Measurements from ENCODE around the gene KCNJ6.

KCNJ6 gene

GRCh38 chr21:37815893-37816292 is 100.4 kb downstream of the KCNJ6 start:
- H3K36me3 ChIP-seq (ENCODE audit: insufficient read depth, low read length), result no peaks in the 10 kb centered on the region
- no peaks in the 10 kb centered on the region for H3K27me3 ChIP-seq (ENCODE audit: insufficient read depth, low read length)
- no peak overlapping the region for H3K27ac ChIP-seq (ENCODE audit: low read depth, low read length)
- H3K4me3 ChIP-seq (ENCODE audit: low read length), result no peak overlapping the region
- H3K4me1 ChIP-seq (ENCODE audit: insufficient read depth, low read length), result peaks cover 21% of the 10 kb centered on the region
- H3K9me3 ChIP-seq (ENCODE audit: insufficient read depth, low read depth, low read length), result peaks cover 11% of the 10 kb centered on the region; the same call in 1 of the 2 replicates
- H3K9ac ChIP-seq (ENCODE audit: low read depth, low read length), result no peak overlapping the region
- WGBS, result 95% methylated on average over 9 of the region's 9 CpGs

DNA sequence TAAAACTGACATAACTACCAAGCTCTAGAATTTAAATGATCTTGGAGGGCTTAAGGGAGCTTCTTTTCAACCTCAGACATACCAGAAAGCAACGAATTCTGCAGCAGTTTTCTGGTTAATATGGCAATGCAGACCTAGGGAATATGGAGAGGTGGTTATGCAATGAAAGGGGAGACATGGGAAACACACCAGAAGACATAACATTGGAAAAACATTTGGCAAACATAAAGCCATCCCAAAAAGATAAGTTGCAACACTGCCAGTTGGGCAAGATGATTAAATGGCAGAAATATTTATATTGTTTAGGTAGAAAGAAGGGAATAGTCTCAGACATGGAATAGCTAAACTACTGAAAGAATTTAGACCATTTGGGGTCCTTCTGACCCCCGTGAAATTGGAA is 104.5 kb downstream of the KCNJ6 start:
- WGBS, result 83% methylated on average over 1 of the region's 2 CpGs
- H3K4me3 ChIP-seq (ENCODE audit: low read length), result no peak overlapping the region
- no peak overlapping the region for H3K9ac ChIP-seq (ENCODE audit: low read depth, low read length)

GRCh38 chr21:37808261-37808660 is 108.0 kb downstream of the KCNJ6 start:
- no peaks in the 10 kb centered on the region for H3K4me1 ChIP-seq (ENCODE audit: insufficient read depth, low read length)
- H3K36me3 ChIP-seq (ENCODE audit: insufficient read depth, low read length), result no peaks in the 10 kb centered on the region
- WGBS, result 94% methylated on average over 2 of the region's 2 CpGs
- H3K27me3 ChIP-seq (ENCODE audit: insufficient read depth, low read length), result no peaks in the 10 kb centered on the region
- H3K9ac ChIP-seq (ENCODE audit: low read depth, low read length), result no peak overlapping the region
- no peak overlapping the region for H3K4me3 ChIP-seq (ENCODE audit: low read length)
- H3K9me3 ChIP-seq (ENCODE audit: insufficient read depth, low read depth, low read length), result peaks cover 11% of the 10 kb centered on the region; the same call in 1 of the 2 replicates
- no peak overlapping the region for H3K27ac ChIP-seq (ENCODE audit: low read depth, low read length)

More for the DNA sequence above, 104.5 kb downstream of the KCNJ6 start:
- H3K36me3 ChIP-seq (ENCODE audit: insufficient read depth, low read length), result no peaks in the 10 kb centered on the region
- H3K27me3 ChIP-seq (ENCODE audit: insufficient read depth, low read length), result no peaks in the 10 kb centered on the region
- no peak overlapping the region for H3K27ac ChIP-seq (ENCODE audit: low read depth, low read length)
- H3K9me3 ChIP-seq (ENCODE audit: insufficient read depth, low read depth, low read length), result peaks cover 11% of the 10 kb centered on the region; the same call in 1 of the 2 replicates
- H3K4me1 ChIP-seq (ENCODE audit: insufficient read depth, low read length), result no peaks in the 10 kb centered on the region

DNA sequence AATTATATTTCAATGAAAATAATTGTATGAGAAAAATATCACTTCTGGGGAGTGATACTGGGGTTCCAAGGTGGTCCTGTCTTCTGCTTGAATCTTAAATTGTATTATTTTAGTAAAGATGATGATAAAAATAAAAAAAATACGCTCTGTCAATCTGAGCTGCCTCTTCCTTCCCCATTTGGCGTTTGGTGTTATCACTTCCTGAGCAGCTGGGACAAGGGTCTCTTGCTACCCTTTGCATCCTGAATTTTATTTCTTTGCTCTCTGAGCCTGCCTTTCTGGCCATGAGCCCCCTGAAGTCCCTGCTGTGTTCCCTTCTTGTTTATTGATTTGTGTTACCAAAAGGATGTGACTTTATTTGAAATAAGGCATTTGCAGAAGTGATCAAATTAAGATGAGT is 111.0 kb downstream of the KCNJ6 start:
- Histone ChIP-seq H3K4me1 (ENCODE audit: insufficient read depth, low read length) (no peaks in the 10 kb centered on the region), H3K4me3 (ENCODE audit: low read length) (no peak overlapping the region), H3K9ac (ENCODE audit: low read depth, low read length) (no peak overlapping the region), H3K27ac (ENCODE audit: low read depth, low read length) (no peak overlapping the region), H3K36me3 (ENCODE audit: insufficient read depth, low read length) (no peaks in the 10 kb centered on the region), H3K9me3 (ENCODE audit: insufficient read depth, low read depth, low read length) (no peaks in the 10 kb centered on the region), H3K27me3 (ENCODE audit: insufficient read depth, low read length) (no peaks in the 10 kb centered on the region)
- WGBS, result 88% methylated on average over 2 of the region's 2 CpGs

GRCh38 chr21:37804001-37804400 is 112.3 kb downstream of the KCNJ6 start:
- no peak overlapping the region for H3K9ac ChIP-seq (ENCODE audit: low read depth, low read length)
- no peaks in the 10 kb centered on the region for H3K4me1 ChIP-seq (ENCODE audit: insufficient read depth, low read length)
- no peak overlapping the region for H3K4me3 ChIP-seq (ENCODE audit: low read length)
- H3K27me3 ChIP-seq (ENCODE audit: insufficient read depth, low read length), result no peaks in the 10 kb centered on the region
- H3K27ac ChIP-seq (ENCODE audit: low read depth, low read length), result no peak overlapping the region
- no peaks in the 10 kb centered on the region for H3K36me3 ChIP-seq (ENCODE audit: insufficient read depth, low read length)
- no CpG with 5 or more reads among the region's 1 CpG for WGBS
- no peaks in the 10 kb centered on the region for H3K9me3 ChIP-seq (ENCODE audit: insufficient read depth, low read depth, low read length)

DNA sequence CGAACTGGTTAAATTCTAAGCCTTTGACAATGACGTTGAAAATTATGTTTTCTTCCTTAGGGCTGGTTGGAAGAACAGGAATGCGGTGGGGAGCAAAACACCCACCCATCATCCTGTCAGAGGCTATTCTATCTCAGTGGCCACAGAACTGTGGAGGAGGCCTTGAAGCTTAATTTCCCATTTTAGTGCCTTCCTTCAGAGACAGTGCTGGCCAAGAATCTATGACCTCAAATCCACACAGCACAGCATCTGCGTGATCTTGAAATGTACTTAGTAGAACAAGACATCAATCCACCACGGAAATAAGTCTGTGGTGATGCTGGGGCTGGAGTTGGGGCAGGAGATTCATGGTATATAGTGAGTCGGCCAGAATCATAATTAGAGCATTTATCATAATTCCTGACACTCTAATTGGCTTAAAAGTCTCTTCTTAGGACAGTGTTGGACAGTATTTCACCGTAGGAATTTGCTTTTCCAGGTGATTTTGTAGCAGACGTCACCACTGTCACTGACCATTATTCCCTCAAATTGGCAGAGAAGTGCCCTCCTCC is 113.1 kb downstream of the KCNJ6 start:
- H3K9me3 ChIP-seq (ENCODE audit: insufficient read depth, low read depth, low read length), result no peaks in the 10 kb centered on the region
- no peaks in the 10 kb centered on the region for H3K4me1 ChIP-seq (ENCODE audit: insufficient read depth, low read length)
- H3K36me3 ChIP-seq (ENCODE audit: insufficient read depth, low read length), result no peaks in the 10 kb centered on the region
- no peak overlapping the region for H3K4me3 ChIP-seq (ENCODE audit: low read length)
- H3K27ac ChIP-seq (ENCODE audit: low read depth, low read length), result no peak overlapping the region
- no peaks in the 10 kb centered on the region for H3K27me3 ChIP-seq (ENCODE audit: insufficient read depth, low read length)
- H3K9ac ChIP-seq (ENCODE audit: low read depth, low read length), result no peak overlapping the region
- 96% methylated on average over 6 of the region's 8 CpGs for WGBS

- no peaks in the 10 kb centered on the region for H3K27me3 ChIP-seq (ENCODE audit: insufficient read depth, low read length)
- H3K4me1 ChIP-seq (ENCODE audit: insufficient read depth, low read length), result no peaks in the 10 kb centered on the region
- no peak overlapping the region for H3K9ac ChIP-seq (ENCODE audit: low read depth, low read length)
- no peaks in the 10 kb centered on the region for H3K9me3 ChIP-seq (ENCODE audit: insufficient read depth, low read depth, low read length)
- no peaks in the 10 kb centered on the region for H3K36me3 ChIP-seq (ENCODE audit: insufficient read depth, low read length)
- H3K4me3 ChIP-seq (ENCODE audit: low read length), result no peak overlapping the region
- 91% methylated on average over 11 of the region's 11 CpGs for WGBS
- no peak overlapping the region for H3K27ac ChIP-seq (ENCODE audit: low read depth, low read length)
Observed at GRCh38 chr21:37800456-37801061, 115.7 kb downstream of the KCNJ6 start.

GRCh38 chr21:37800057-37800455 is 116.2 kb downstream of the KCNJ6 start:
- Histone ChIP-seq H3K27me3 (ENCODE audit: insufficient read depth, low read length) (no peaks in the 10 kb centered on the region), H3K4me3 (ENCODE audit: low read length) (no peak overlapping the region), H3K4me1 (ENCODE audit: insufficient read depth, low read length) (no peaks in the 10 kb centered on the region), H3K27ac (ENCODE audit: low read depth, low read length) (no peak overlapping the region), H3K9ac (ENCODE audit: low read depth, low read length) (no peak overlapping the region), H3K9me3 (ENCODE audit: insufficient read depth, low read depth, low read length) (no peaks in the 10 kb centered on the region), H3K36me3 (ENCODE audit: insufficient read depth, low read length) (no peaks in the 10 kb centered on the region)
- 92% methylated on average over 2 of the region's 2 CpGs for WGBS

- Histone ChIP-seq H3K36me3 (ENCODE audit: insufficient read depth, low read length) (no peaks in the 10 kb centered on the region), H3K9ac (ENCODE audit: low read depth, low read length) (no peak overlapping the region), H3K27me3 (ENCODE audit: insufficient read depth, low read length) (no peaks in the 10 kb centered on the region), H3K4me1 (ENCODE audit: insufficient read depth, low read length) (no peaks in the 10 kb centered on the region), H3K9me3 (ENCODE audit: insufficient read depth, low read depth, low read length) (no peaks in the 10 kb centered on the region), H3K4me3 (ENCODE audit: low read length) (no peak overlapping the region), H3K27ac (ENCODE audit: low read depth, low read length) (no peak overlapping the region)
- WGBS, result 60% methylated on average over 1 of the region's 3 CpGs
Observed at GRCh38 chr21:37799211-37800056, 116.8 kb downstream of the KCNJ6 start.

DNA sequence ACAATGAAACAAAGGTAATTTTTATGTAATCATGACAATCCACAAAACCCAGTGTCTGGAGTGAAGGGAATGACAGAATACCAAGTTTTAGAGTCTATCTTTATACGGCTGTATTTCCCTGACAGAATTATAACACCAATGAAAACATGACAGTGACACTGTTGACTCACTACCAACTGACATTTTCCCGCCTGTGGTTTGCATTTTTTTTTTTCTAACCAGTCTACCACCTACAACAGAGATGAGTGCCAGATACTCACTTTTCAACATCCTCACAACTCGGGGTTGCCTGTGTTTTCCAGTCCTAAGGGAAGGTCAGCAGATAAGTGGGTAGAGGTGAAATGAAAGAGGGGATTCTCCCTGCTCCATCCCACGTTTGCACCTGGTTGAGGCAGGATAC is 118.9 kb downstream of the KCNJ6 start:
- H3K9ac ChIP-seq (ENCODE audit: low read depth, low read length), result no peak overlapping the region
- H3K27me3 ChIP-seq (ENCODE audit: insufficient read depth, low read length), result no peaks in the 10 kb centered on the region
- no peaks in the 10 kb centered on the region for H3K4me1 ChIP-seq (ENCODE audit: insufficient read depth, low read length)
- 86% methylated on average over 4 of the region's 4 CpGs for WGBS
- no peak overlapping the region for H3K27ac ChIP-seq (ENCODE audit: low read depth, low read length)
- H3K36me3 ChIP-seq (ENCODE audit: insufficient read depth, low read length), result no peaks in the 10 kb centered on the region
- H3K4me3 ChIP-seq (ENCODE audit: low read length), result no peak overlapping the region
- H3K9me3 ChIP-seq (ENCODE audit: insufficient read depth, low read depth, low read length), result no peaks in the 10 kb centered on the region

GRCh38 chr21:37796011-37796410 is 120.2 kb downstream of the KCNJ6 start:
- WGBS, result 97% methylated on average over 13 of the region's 13 CpGs

More at GRCh38 chr21:37796011-37796410, 120.2 kb downstream of the KCNJ6 start:
- no peak overlapping the region for H3K27ac ChIP-seq (ENCODE audit: low read depth, low read length)
- H3K9me3 ChIP-seq (ENCODE audit: insufficient read depth, low read depth, low read length), result no peaks in the 10 kb centered on the region
- H3K4me3 ChIP-seq (ENCODE audit: low read length), result no peak overlapping the region
- no peaks in the 10 kb centered on the region for H3K36me3 ChIP-seq (ENCODE audit: insufficient read depth, low read length)
- H3K9ac ChIP-seq (ENCODE audit: low read depth, low read length), result no peak overlapping the region
- no peaks in the 10 kb centered on the region for H3K27me3 ChIP-seq (ENCODE audit: insufficient read depth, low read length)
- no peaks in the 10 kb centered on the region for H3K4me1 ChIP-seq (ENCODE audit: insufficient read depth, low read length)
